GM12878 (cell line): ENCODE results near the gene TMEM128. TPM values are rescaled to one million over a fixed set of nuclear protein-coding genes. Genes with fewer than 3 reads are reported as not detected.

Experiments
- ATAC-seq: fragments of 200-7000 bp; cut with Tn5 transposase; 3 replicates; pipeline ENCODE4 v1.9.1; 2020; ENCODE audit warnings: mild to moderate bottlenecking, moderate library complexity
- BruUV-seq: library from RNA; stranded (reverse); fragments of 400-500 nt; replicated peaks from 2 replicates; lab custom pipeline; 2021; lab: Mats Ljungman, UMichigan
- CTCF ChIA-PET: fragments of 300-600 bp; sonication (Branson Sonifier 250); formaldehyde crosslinking; extraction: SDS; loops from one replicate; lab custom pipeline; 2021; ENCODE audit warnings: inconsistent platforms; lab: Yijun Ruan, JAX
- POLR2A ChIA-PET: fragments of 350-600 bp; formaldehyde crosslinking; extraction: SDS; loops from one replicate; lab custom pipeline; 2021; ENCODE audit warnings: inconsistent platforms; lab: Charles Lee
- RAD21 ChIA-PET: fragments of 300-600 bp; sonication (Branson Sonifier 250); formaldehyde crosslinking; loops from one replicate; lab custom pipeline; 2023; ENCODE audit warnings: antibody characterized with exemption; ENCODE audit not compliant: unreplicated experiment; lab: Charles Lee
- SMC1A ChIA-PET: fragments of 300-600 bp; sonication (Branson Sonifier 250); formaldehyde crosslinking; loops from one replicate; lab custom pipeline; 2023; ENCODE audit not compliant: unreplicated experiment, uncharacterized antibody; lab: Charles Lee
- DNase-seq: peaks from one replicate; pipeline ENCODE4 v3.0.0-alpha.2; 2011; ENCODE audit warnings: low read depth, low spot score
- FAIRE-seq: peaks from 3 replicates; lab custom pipeline; 2011; peaks lifted over from hg19 to GRCh38; lab: Jason Lieb, UNC
- H2AFZ ChIP-seq: 2 replicates; pipeline ENCODE4 v1.6.0; 2011; ENCODE audit warnings: low read depth, low read length, control low read depth; ENCODE audit not compliant: control insufficient read depth
- H3K27ac ChIP-seq: 2 replicates; pipeline ENCODE4 v1.5.1; 2011; ENCODE audit warnings: control low read depth; ENCODE audit not compliant: control insufficient read depth, insufficient read depth
- H3K27me3 ChIP-seq, 2 experiments: replicated peaks in 1 of 2; 2 replicates each; pipeline versions ENCODE4 v1.6.0 to v1.6.1; 2011; ENCODE audit warnings: low read length in 1 of 2; ENCODE audit not compliant: control insufficient read depth in 2 of 2, insufficient read depth in 2 of 2
- H3K36me3 ChIP-seq, 2 experiments: 2 replicates each; pipeline ENCODE4 v1.5.1; 2011; ENCODE audit warnings: low read length in 1 of 2; ENCODE audit not compliant: control insufficient read depth in 2 of 2, insufficient read depth in 2 of 2
- H3K4me1 ChIP-seq: 2 replicates; pipeline ENCODE4 v1.6.1; 2011; ENCODE audit warnings: mild to moderate bottlenecking, low read length, moderate library complexity, mixed read lengths; ENCODE audit not compliant: control insufficient read depth, insufficient read depth
- H3K4me2 ChIP-seq: 2 replicates; pipeline ENCODE4 v1.6.0; 2011; ENCODE audit warnings: control low read depth; ENCODE audit not compliant: control insufficient read depth, insufficient read depth
- H3K4me3 ChIP-seq: fragments of 200-600 bp; sonication (generic); 2 replicates; pipeline ENCODE4 v1.5.1; 2016
- H3K79me2 ChIP-seq: 2 replicates; pipeline ENCODE4 v1.6.0; 2011; ENCODE audit warnings: low read length; ENCODE audit not compliant: control insufficient read depth, insufficient read depth
- H3K9ac ChIP-seq: 2 replicates; pipeline ENCODE4 v1.8.0; 2011; ENCODE audit warnings: low read length, control low read depth, mixed read lengths; ENCODE audit not compliant: control insufficient read depth, insufficient read depth
- H3K9me3 ChIP-seq: replicated peaks from 3 replicates; pipeline ENCODE4 v1.5.1; 2011; ENCODE audit warnings: mild to moderate bottlenecking, low read length; ENCODE audit not compliant: control insufficient read depth, insufficient read depth
- H4K20me1 ChIP-seq: 2 replicates; pipeline ENCODE4 v1.6.0; 2011; ENCODE audit not compliant: control insufficient read depth, insufficient read depth
- ATF3 ChIP-seq: IDR thresholded peaks from 2 replicates; pipeline ENCODE4 v1.6.1; 2011; ENCODE audit warnings: low read depth, mild to moderate bottlenecking, low read length, moderate library complexity, borderline replicate concordance; ENCODE audit errors: extremely low read depth
- CBX5 ChIP-seq: sonication (generic); IDR thresholded peaks from 2 replicates; pipeline ENCODE4 v1.6.1; 2016; ENCODE audit warnings: low read depth, moderate library complexity, mild to moderate bottlenecking, inconsistent platforms
- ESRRA ChIP-seq: IDR thresholded peaks from 2 replicates; pipeline ENCODE4 v1.6.1; 2012; ENCODE audit warnings: mild to moderate bottlenecking, low read length, improper control_type of control experiment
- JUND ChIP-seq: IDR thresholded peaks from 2 replicates; pipeline ENCODE4 v1.6.1; 2012; ENCODE audit warnings: low read depth, mild to moderate bottlenecking, low read length, improper control_type of control experiment, moderate library complexity
- KAT2A ChIP-seq: conservative IDR thresholded peaks from 2 replicates; pipeline ENCODE4 v1.6.1; 2011; ENCODE audit warnings: low read depth, low read length; ENCODE audit not compliant: control insufficient read depth
- PAX5 ChIP-seq: IDR thresholded peaks from 2 replicates; pipeline ENCODE4 v1.6.1; 2011; ENCODE audit warnings: low read depth, low read length, borderline replicate concordance
- PML ChIP-seq: IDR thresholded peaks from 2 replicates; pipeline ENCODE4 v1.6.1; 2012; ENCODE audit warnings: low read length, inconsistent platforms
- POLR2AphosphoS2 ChIP-seq: IDR thresholded peaks from 2 replicates; pipeline ENCODE4 v1.6.1; 2011; ENCODE audit warnings: low read depth, mild to moderate bottlenecking, low read length, improper control_type of control experiment, moderate library complexity
- SMAD5 ChIP-seq: IDR thresholded peaks from 2 replicates; pipeline ENCODE4 v1.6.1; 2016; ENCODE audit warnings: antibody characterized with exemption, low read depth
- in situ Hi-C: fragments of 300-500 bp; cut with MboI; formaldehyde crosslinking; loops from 9 replicates; pipeline ENCODE4 v1.14.3; 2018; ENCODE audit warnings: mixed read lengths
- intact Hi-C: fragments of 100-400 bp; cut with micrococcal nuclease; formaldehyde crosslinking; loops from one replicate; pipeline ENCODE4 v1.14.2; 2022; ENCODE audit not compliant: unreplicated experiment
- polyA plus RNA-seq, 11 experiments: library from polyadenylated mRNA; depleted of rRNA in 4 of 11; unstranded in 6 of 11; stranded (reverse) in 5 of 11; fragments of >200 nt; fragmentation: Nextera tagmentation in 4 of 11; fragmentation: Illumina TruSeq in 1 of 11; extraction: Ambion mirVana in 4 of 11; extraction: Trizol in 1 of 11; gene quantifications; 1 replicate in 1 of 11; 2 replicates in 10 of 11; pipeline versions ENCODE4 v1.2.1 to v1.2.3, GENCODE V29; 2011 to 2016; ENCODE audit warnings: inconsistent platforms in 2 of 11, missing spikeins in 2 of 11, low read depth in 1 of 11
- total RNA-seq, 4 experiments: library from RNA; depleted of rRNA in 3 of 4; stranded (reverse); fragments of >200 nt in 3 of 4; fragmentation: Illumina TruSeq in 1 of 4; extraction: Trizol in 1 of 4; gene quantifications; 2 replicates each; pipeline versions ENCODE4 v1.2.1 to v1.2.3, GENCODE V29; 2013 to 2021
- TF ChIP-seq, protein P1 (sequence below): fragments of 150-350 bp; IDR thresholded peaks from 2 replicates; pipeline ENCODE4 v1.6.1; 2016; ENCODE audit warnings: low read depth, low read length

Gene TMEM128
- total and polyA plus RNA-seq, 10 of the 15 experiments (the other 5 are each of a cell fraction or from before 2014, with no cell fraction given): 9.3 to 44.2 (median 18.9) TPM

DNA sequence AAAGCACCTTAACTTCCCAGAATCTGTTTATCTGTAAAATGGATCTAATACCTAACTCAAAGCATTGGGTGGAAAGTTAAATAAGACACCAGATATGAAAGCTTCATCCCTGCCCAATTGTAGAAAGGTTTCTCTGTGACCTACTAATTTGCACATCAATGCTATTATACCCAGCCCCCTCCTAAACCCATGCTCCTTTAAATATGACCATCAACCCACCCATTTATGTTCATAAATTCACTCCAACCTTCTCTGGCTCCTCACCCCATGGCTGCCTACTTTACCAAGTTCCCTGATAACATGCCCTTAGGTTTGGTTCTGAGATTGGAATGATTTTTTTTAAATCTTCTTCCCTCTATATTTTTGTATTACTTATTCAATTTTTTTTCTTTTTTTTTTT lies 40.1 kb upstream of the TMEM128 start:
- no TSS peak for BruUV-seq
- TF ChIP-seq, protein P1, sequence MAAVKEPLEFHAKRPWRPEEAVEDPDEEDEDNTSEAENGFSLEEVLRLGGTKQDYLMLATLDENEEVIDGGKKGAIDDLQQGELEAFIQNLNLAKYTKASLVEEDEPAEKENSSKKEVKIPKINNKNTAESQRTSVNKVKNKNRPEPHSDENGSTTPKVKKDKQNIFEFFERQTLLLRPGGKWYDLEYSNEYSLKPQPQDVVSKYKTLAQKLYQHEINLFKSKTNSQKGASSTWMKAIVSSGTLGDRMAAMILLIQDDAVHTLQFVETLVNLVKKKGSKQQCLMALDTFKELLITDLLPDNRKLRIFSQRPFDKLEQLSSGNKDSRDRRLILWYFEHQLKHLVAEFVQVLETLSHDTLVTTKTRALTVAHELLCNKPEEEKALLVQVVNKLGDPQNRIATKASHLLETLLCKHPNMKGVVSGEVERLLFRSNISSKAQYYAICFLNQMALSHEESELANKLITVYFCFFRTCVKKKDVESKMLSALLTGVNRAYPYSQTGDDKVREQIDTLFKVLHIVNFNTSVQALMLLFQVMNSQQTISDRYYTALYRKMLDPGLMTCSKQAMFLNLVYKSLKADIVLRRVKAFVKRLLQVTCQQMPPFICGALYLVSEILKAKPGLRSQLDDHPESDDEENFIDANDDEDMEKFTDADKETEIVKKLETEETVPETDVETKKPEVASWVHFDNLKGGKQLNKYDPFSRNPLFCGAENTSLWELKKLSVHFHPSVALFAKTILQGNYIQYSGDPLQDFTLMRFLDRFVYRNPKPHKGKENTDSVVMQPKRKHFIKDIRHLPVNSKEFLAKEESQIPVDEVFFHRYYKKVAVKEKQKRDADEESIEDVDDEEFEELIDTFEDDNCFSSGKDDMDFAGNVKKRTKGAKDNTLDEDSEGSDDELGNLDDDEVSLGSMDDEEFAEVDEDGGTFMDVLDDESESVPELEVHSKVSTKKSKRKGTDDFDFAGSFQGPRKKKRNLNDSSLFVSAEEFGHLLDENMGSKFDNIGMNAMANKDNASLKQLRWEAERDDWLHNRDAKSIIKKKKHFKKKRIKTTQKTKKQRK: no peak
- TF ChIP-seq PML: no peak
- TF ChIP-seq POLR2AphosphoS2: no peak
- no peak for TF ChIP-seq ESRRA
- no peak for TF ChIP-seq SMAD5
- no peak for TF ChIP-seq JUND
- TF ChIP-seq PAX5: no peak
- TF ChIP-seq ATF3: no peak
- no peak for TF ChIP-seq KAT2A
- TF ChIP-seq CBX5: no peak
- peaks cover 45% of the 10 kb centered on the region for H3K79me2 ChIP-seq
- ATAC-seq (no peak), FAIRE-seq (no peak), DNase-seq (no peak)
- H3K9me3 ChIP-seq: no peaks in the 10 kb centered on the region
- RAD21 ChIA-PET: no interaction called here
- no peak overlapping the region for H3K27ac ChIP-seq
- no peak overlapping the region for H2AFZ ChIP-seq
- H3K27me3 ChIP-seq: no peaks in the 10 kb centered on the region
- POLR2A ChIA-PET: interaction anchor here (0.6 kb wide), 1 partner anchor 9 kb away, joined by 5 read pairs; no protein-coding TSS in a partner anchor
- H3K4me2 ChIP-seq: peak overlapping the region; percentile 23; the same call in 1 of the 2 replicates
- no peaks in the 10 kb centered on the region for H4K20me1 ChIP-seq
- SMC1A ChIA-PET: no interaction called here
- no peak overlapping the region; the same call in 1 of the 2 replicates for H3K4me3 ChIP-seq
- H3K36me3 ChIP-seq: peaks cover 0 to 6% of the 10 kb centered on the region in 2 experiments; a peak in 1 of 4 replicates
- in situ Hi-C loops (no loop called here), intact Hi-C loops (no loop called here)
- no peak overlapping the region for H3K9ac ChIP-seq
- peaks cover 6% of the 10 kb centered on the region for H3K4me1 ChIP-seq
- CTCF ChIA-PET: interaction anchor here (0.6 kb wide), 1 partner anchor 29 kb away, joined by 3 read pairs; no protein-coding TSS in a partner anchor
